Activated T-cell treated with anti-CD3 and anti-CD28 coated beads for 48 hours (primary cell): ENCODE measurements around the gene C16orf92.

Experiments
- DNase-seq: peaks from one replicate; pipeline ENCODE4 v3.0.0-alpha.2; 2020; ENCODE audit warnings: low read depth

The C16orf92 gene

GRCh38 chr16:30022887-30023286, at the start of gene C16orf92:
TSS of gene C16orf92 (plus strand) at chr16:30023198. CDS start at chr16:30023341, 143 bp downstream.
- DNase-seq, result no peak

GRCh38 chr16:29973384-29974246, 49.4 kb upstream of the C16orf92 start, which contains the start of gene TAOK2:
TSS of gene TAOK2 (plus strand) at chr16:29973868. CDS start at chr16:29977773, 3,905 bp downstream.
- DNase-seq, result peak; percentile 98

GRCh38 chr16:29974291-29975133, 48.5 kb upstream of the C16orf92 start:
- no peak for DNase-seq

GRCh38 chr16:29975134-29975538, 47.9 kb upstream of the C16orf92 start:
- DNase-seq, result no peak

GRCh38 chr16:29975811-29976511, 47.0 kb upstream of the C16orf92 start:
- no peak for DNase-seq

GRCh38 chr16:29977063-29977825, 45.8 kb upstream of the C16orf92 start:
- no peak for DNase-seq

- no peak for DNase-seq
These were observed 44.9 kb upstream of the C16orf92 start for GRCh38 chr16:29978081-29978480.

- no peak for DNase-seq
These were observed 44.3 kb upstream of the C16orf92 start for GRCh38 chr16:29978564-29979270.

GRCh38 chr16:29982560-29983419, 40.2 kb upstream of the C16orf92 start:
- no peak for DNase-seq

GRCh38 chr16:29983420-29984136, 39.4 kb upstream of the C16orf92 start:
- DNase-seq, result no peak

- no peak for DNase-seq
These were observed 38.7 kb upstream of the C16orf92 start for GRCh38 chr16:29984137-29984763.

GRCh38 chr16:29984764-29985147, 38.2 kb upstream of the C16orf92 start:
- no peak for DNase-seq

- no peak for DNase-seq
These were observed 37.7 kb upstream of the C16orf92 start for GRCh38 chr16:29985271-29985811.

GRCh38 chr16:29986231-29986630, 36.8 kb upstream of the C16orf92 start:
- no peak for DNase-seq

GRCh38 chr16:29986931-29987330, 36.1 kb upstream of the C16orf92 start:
- DNase-seq, result no peak

GRCh38 chr16:29987371-29988085, 35.5 kb upstream of the C16orf92 start:
- DNase-seq, result no peak

- no peak for DNase-seq
These were observed 34.5 kb upstream of the C16orf92 start for GRCh38 chr16:29988346-29989075.
